Measurements from ENCODE around the gene SOX8.

SOX8 gene

GRCh38 chr16:986925-987582 is 5.5 kb downstream of the SOX8 start:
- Histone ChIP-seq H3K9ac (ENCODE audit: low read length) (no peak overlapping the region), H3K27me3 (ENCODE audit: control insufficient read depth, insufficient read depth, low read length) (peaks cover 10% of the 10 kb centered on the region), H3K36me3 (ENCODE audit: control insufficient read depth, insufficient read depth, low read length) (no peaks in the 10 kb centered on the region), H3K4me1 (ENCODE audit: control insufficient read depth, insufficient read depth, low read length) (no peaks in the 10 kb centered on the region), H3K4me3 (ENCODE audit: low read length) (no peak overlapping the region), H3K27ac (ENCODE audit: low read depth, low read length) (no peak overlapping the region)

GRCh38 chr16:987906-988305 is 6.3 kb downstream of the SOX8 start:
- H3K4me1 ChIP-seq (ENCODE audit: control insufficient read depth, insufficient read depth, low read length): no peaks in the 10 kb centered on the region
- no peaks in the 10 kb centered on the region for H3K36me3 ChIP-seq (ENCODE audit: control insufficient read depth, insufficient read depth, low read length)
- no peak overlapping the region for H3K9ac ChIP-seq (ENCODE audit: low read length)
- H3K27me3 ChIP-seq (ENCODE audit: control insufficient read depth, insufficient read depth, low read length): peaks cover 2% of the 10 kb centered on the region
- no peak overlapping the region for H3K4me3 ChIP-seq (ENCODE audit: low read length)
- no peak overlapping the region for H3K27ac ChIP-seq (ENCODE audit: low read depth, low read length)

- H3K27ac ChIP-seq (ENCODE audit: low read depth, low read length): no peak overlapping the region
- no peaks in the 10 kb centered on the region for H3K36me3 ChIP-seq (ENCODE audit: control insufficient read depth, insufficient read depth, low read length)
- H3K9ac ChIP-seq (ENCODE audit: low read length): no peak overlapping the region
- H3K4me1 ChIP-seq (ENCODE audit: control insufficient read depth, insufficient read depth, low read length): no peaks in the 10 kb centered on the region
- no peak overlapping the region for H3K4me3 ChIP-seq (ENCODE audit: low read length)
- H3K27me3 ChIP-seq (ENCODE audit: control insufficient read depth, insufficient read depth, low read length): no peaks in the 10 kb centered on the region
Observed at GRCh38 chr16:988471-989353, 7.1 kb downstream of the SOX8 start.

- no peak overlapping the region for H3K4me3 ChIP-seq (ENCODE audit: low read length)
- H3K9ac ChIP-seq (ENCODE audit: low read length): no peak overlapping the region
- H3K4me1 ChIP-seq (ENCODE audit: control insufficient read depth, insufficient read depth, low read length): no peaks in the 10 kb centered on the region
- no peaks in the 10 kb centered on the region for H3K27me3 ChIP-seq (ENCODE audit: control insufficient read depth, insufficient read depth, low read length)
- H3K27ac ChIP-seq (ENCODE audit: low read depth, low read length): no peak overlapping the region
- H3K36me3 ChIP-seq (ENCODE audit: control insufficient read depth, insufficient read depth, low read length): no peaks in the 10 kb centered on the region
Observed at GRCh38 chr16:989354-989814, 7.8 kb downstream of the SOX8 start.

GRCh38 chr16:990516-991291 is 9.1 kb downstream of the SOX8 start:
- no peaks in the 10 kb centered on the region for H3K27me3 ChIP-seq (ENCODE audit: control insufficient read depth, insufficient read depth, low read length)
- H3K27ac ChIP-seq (ENCODE audit: low read depth, low read length): no peak overlapping the region
- no peaks in the 10 kb centered on the region for H3K36me3 ChIP-seq (ENCODE audit: control insufficient read depth, insufficient read depth, low read length)
- H3K9ac ChIP-seq (ENCODE audit: low read length): no peak overlapping the region
- no peaks in the 10 kb centered on the region for H3K4me1 ChIP-seq (ENCODE audit: control insufficient read depth, insufficient read depth, low read length)
- no peak overlapping the region for H3K4me3 ChIP-seq (ENCODE audit: low read length)

GRCh38 chr16:991345-991744 is 9.8 kb downstream of the SOX8 start:
- H3K4me3 ChIP-seq (ENCODE audit: low read length): no peak overlapping the region
- no peaks in the 10 kb centered on the region for H3K36me3 ChIP-seq (ENCODE audit: control insufficient read depth, insufficient read depth, low read length)
- no peaks in the 10 kb centered on the region for H3K4me1 ChIP-seq (ENCODE audit: control insufficient read depth, insufficient read depth, low read length)
- no peak overlapping the region for H3K27ac ChIP-seq (ENCODE audit: low read depth, low read length)
- no peaks in the 10 kb centered on the region for H3K27me3 ChIP-seq (ENCODE audit: control insufficient read depth, insufficient read depth, low read length)
- no peak overlapping the region for H3K9ac ChIP-seq (ENCODE audit: low read length)

- Histone ChIP-seq H3K4me1 (ENCODE audit: control insufficient read depth, insufficient read depth, low read length) (no peaks in the 10 kb centered on the region), H3K9ac (ENCODE audit: low read length) (no peak overlapping the region), H3K36me3 (ENCODE audit: control insufficient read depth, insufficient read depth, low read length) (no peaks in the 10 kb centered on the region), H3K27ac (ENCODE audit: low read depth, low read length) (no peak overlapping the region), H3K27me3 (ENCODE audit: control insufficient read depth, insufficient read depth, low read length) (peaks cover 3% of the 10 kb centered on the region), H3K4me3 (ENCODE audit: low read length) (no peak overlapping the region)
Observed at GRCh38 chr16:991773-992172, 10.2 kb downstream of the SOX8 start.

GRCh38 chr16:993731-994130 is 12.2 kb downstream of the SOX8 start:
- H3K4me1 ChIP-seq (ENCODE audit: control insufficient read depth, insufficient read depth, low read length): no peaks in the 10 kb centered on the region
- no peak overlapping the region for H3K9ac ChIP-seq (ENCODE audit: low read length)
- H3K27ac ChIP-seq (ENCODE audit: low read depth, low read length): no peak overlapping the region
- no peaks in the 10 kb centered on the region for H3K36me3 ChIP-seq (ENCODE audit: control insufficient read depth, insufficient read depth, low read length)
- H3K27me3 ChIP-seq (ENCODE audit: control insufficient read depth, insufficient read depth, low read length): peaks cover 11% of the 10 kb centered on the region
- H3K4me3 ChIP-seq (ENCODE audit: low read length): no peak overlapping the region

- no peaks in the 10 kb centered on the region for H3K4me1 ChIP-seq (ENCODE audit: control insufficient read depth, insufficient read depth, low read length)
- no peak overlapping the region for H3K9ac ChIP-seq (ENCODE audit: low read length)
- no peak overlapping the region for H3K27ac ChIP-seq (ENCODE audit: low read depth, low read length)
- peaks cover 11% of the 10 kb centered on the region for H3K27me3 ChIP-seq (ENCODE audit: control insufficient read depth, insufficient read depth, low read length)
- no peak overlapping the region for H3K4me3 ChIP-seq (ENCODE audit: low read length)
- no peaks in the 10 kb centered on the region for H3K36me3 ChIP-seq (ENCODE audit: control insufficient read depth, insufficient read depth, low read length)
Observed at GRCh38 chr16:995087-995486, 13.5 kb downstream of the SOX8 start.

- Histone ChIP-seq H3K36me3 (ENCODE audit: control insufficient read depth, insufficient read depth, low read length) (no peaks in the 10 kb centered on the region), H3K9ac (ENCODE audit: low read length) (no peak overlapping the region), H3K27me3 (ENCODE audit: control insufficient read depth, insufficient read depth, low read length) (peaks cover 11% of the 10 kb centered on the region)
Observed at GRCh38 chr16:995783-996182, 14.2 kb downstream of the SOX8 start.

GRCh38 chr16:996681-997080 is 15.1 kb downstream of the SOX8 start:
- Histone ChIP-seq H3K27ac (ENCODE audit: low read depth, low read length) (no peak overlapping the region), H3K36me3 (ENCODE audit: control insufficient read depth, insufficient read depth, low read length) (no peaks in the 10 kb centered on the region), H3K9ac (ENCODE audit: low read length) (no peak overlapping the region), H3K4me1 (ENCODE audit: control insufficient read depth, insufficient read depth, low read length) (no peaks in the 10 kb centered on the region), H3K27me3 (ENCODE audit: control insufficient read depth, insufficient read depth, low read length) (peaks cover 11% of the 10 kb centered on the region), H3K4me3 (ENCODE audit: low read length) (no peak overlapping the region)

More at GRCh38 chr16:995783-996182, 14.2 kb downstream of the SOX8 start:
- H3K27ac ChIP-seq (ENCODE audit: low read depth, low read length): no peak overlapping the region
- H3K4me1 ChIP-seq (ENCODE audit: control insufficient read depth, insufficient read depth, low read length): no peaks in the 10 kb centered on the region
- no peak overlapping the region for H3K4me3 ChIP-seq (ENCODE audit: low read length)

- Histone ChIP-seq H3K9ac (ENCODE audit: low read length) (no peak overlapping the region), H3K4me3 (ENCODE audit: low read length) (no peak overlapping the region), H3K27ac (ENCODE audit: low read depth, low read length) (no peak overlapping the region), H3K27me3 (ENCODE audit: control insufficient read depth, insufficient read depth, low read length) (peaks cover 11% of the 10 kb centered on the region), H3K4me1 (ENCODE audit: control insufficient read depth, insufficient read depth, low read length) (no peaks in the 10 kb centered on the region), H3K36me3 (ENCODE audit: control insufficient read depth, insufficient read depth, low read length) (no peaks in the 10 kb centered on the region)
Observed at GRCh38 chr16:997440-998051, 16.0 kb downstream of the SOX8 start.
